H1 (cell line): ENCODE data around the gene CDKN1A. TPM values are rescaled to one million over a fixed set of nuclear protein-coding genes. Genes with fewer than 3 reads are reported as not detected.

Experiments used
- CTCF ChIA-PET: fragments of 300-600 bp; sonication (Branson Sonifier 250); formaldehyde crosslinking; loops from one replicate; lab custom pipeline; 2021; ENCODE audit not compliant: partially characterized antibody; lab: Charles Lee
- POLR2A ChIA-PET: fragments of 300-600 bp; sonication (Branson Sonifier 250); formaldehyde crosslinking; loops from one replicate; lab custom pipeline; 2021; ENCODE audit warnings: inconsistent platforms; ENCODE audit not compliant: partially characterized antibody; lab: Charles Lee
- DNase-seq, 2 experiments: peaks; one replicate each; pipeline versions ENCODE4 v3.0.0 to v3.0.0-alpha.2; 2010 to 2022; ENCODE audit warnings: low spot score in 2 of 2, low read depth in 1 of 2, mixed read lengths in 1 of 2
- FAIRE-seq: peaks from 2 replicates; lab custom pipeline; 2011; peaks lifted over from hg19 to GRCh38; lab: Jason Lieb, UNC
- H2AFZ ChIP-seq: 2 replicates; pipeline ENCODE4 v1.8.1; 2012; ENCODE audit warnings: low read length, inconsistent platforms
- H2AK5ac ChIP-seq: 2 replicates; pipeline ENCODE4 v1.6.1; 2013; ENCODE audit warnings: low read depth, low read length
- H2BK120ac ChIP-seq: replicated peaks from 2 replicates; pipeline ENCODE3; 2013; ENCODE audit warnings: low read depth, low read length, inconsistent platforms
- H2BK12ac ChIP-seq: 2 replicates; pipeline ENCODE4 v1.6.1; 2013; ENCODE audit warnings: low read depth, low read length
- H2BK15ac ChIP-seq: 2 replicates; pipeline ENCODE4 v1.6.1; 2013; ENCODE audit warnings: low read length
- H2BK20ac ChIP-seq: 2 replicates; pipeline ENCODE4 v1.6.1; 2013; ENCODE audit warnings: low read length
- H2BK5ac ChIP-seq: 2 replicates; pipeline ENCODE4 v1.6.1; 2013; ENCODE audit warnings: low read depth, low read length
- H3K14ac ChIP-seq: 2 replicates; pipeline ENCODE4 v1.6.1; 2013; ENCODE audit warnings: inconsistent platforms; ENCODE audit not compliant: insufficient read length
- H3K18ac ChIP-seq: 2 replicates; pipeline ENCODE4 v1.6.1; 2013; ENCODE audit warnings: low read length; ENCODE audit errors: extremely low read depth
- H3K23ac ChIP-seq: 2 replicates; pipeline ENCODE4 v1.6.1; 2013; ENCODE audit warnings: inconsistent platforms; ENCODE audit not compliant: insufficient read length
- H3K23me2 ChIP-seq: 2 replicates; pipeline ENCODE4 v1.6.1; 2013; ENCODE audit warnings: low read depth, low read length
- H3K27ac ChIP-seq: 2 replicates; pipeline ENCODE4 v1.6.1; 2011; ENCODE audit warnings: low read depth, low read length, inconsistent platforms
- H3K27me3 ChIP-seq, 4 experiments: replicated peaks in 1 of 4; 1 replicate in 1 of 4; 2 replicates in 3 of 4; pipeline versions ENCODE4 v1.6.1 to v1.8.1; 2011 to 2013; ENCODE audit warnings: low read length in 3 of 4, mild to moderate bottlenecking in 3 of 4, inconsistent platforms in 2 of 4, mixed read lengths in 2 of 4, moderate library complexity in 1 of 4; ENCODE audit not compliant: control insufficient read depth in 3 of 4, insufficient read depth in 3 of 4; ENCODE audit errors: extremely low read depth in 1 of 4
- H3K36me3 ChIP-seq, 4 experiments: 2 replicates each; pipeline versions ENCODE4 v1.6.1 to v1.8.1; 2011 to 2013; ENCODE audit warnings: mild to moderate bottlenecking in 4 of 4, low read length in 3 of 4, moderate library complexity in 2 of 4, control low read depth in 1 of 4, inconsistent platforms in 1 of 4; ENCODE audit not compliant: insufficient read depth in 4 of 4, control insufficient read depth in 2 of 4
- H3K4ac ChIP-seq: replicated peaks from 2 replicates; pipeline ENCODE3; 2013; ENCODE audit warnings: low read length, low read depth, mixed read lengths, inconsistent platforms; ENCODE audit not compliant: insufficient read length
- H3K4me1 ChIP-seq, 4 experiments: replicated peaks in 1 of 4; 1 replicate in 1 of 4; 2 replicates in 3 of 4; pipeline versions ENCODE4 v1.6.1 to v1.8.1; 2011 to 2013; ENCODE audit warnings: low read length in 3 of 4, inconsistent platforms in 2 of 4, mixed read lengths in 1 of 4; ENCODE audit not compliant: insufficient read depth in 4 of 4, control insufficient read depth in 3 of 4
- H3K4me2 ChIP-seq, 2 experiments: 2 replicates each; pipeline versions ENCODE4 v1.6.1 to v1.8.1; 2011 to 2013; ENCODE audit warnings: low read depth in 2 of 2, low read length in 2 of 2, control low read depth in 1 of 2, inconsistent platforms in 1 of 2, mild to moderate bottlenecking in 1 of 2; ENCODE audit not compliant: insufficient read depth in 1 of 2
- H3K4me3 ChIP-seq, 4 experiments: fragments of 200-600, 300-600 bp in 1 of 4; sonication (generic), shearing (Covaris generic), sonication (Bioruptor Twin) in 1 of 4; 2 replicates each; pipeline versions ENCODE4 v1.5.1 to v1.8.1; 2011 to 2016; ENCODE audit warnings: low read length in 4 of 4, low read depth in 3 of 4, control low read depth in 2 of 4, inconsistent platforms in 2 of 4, mild to moderate bottlenecking in 2 of 4, mixed read lengths in 1 of 4, moderate library complexity in 1 of 4; ENCODE audit not compliant: insufficient read depth in 2 of 4; ENCODE audit errors: extremely low read depth in 1 of 4
- H3K56ac ChIP-seq: replicated peaks from 2 replicates; pipeline ENCODE3; 2013; ENCODE audit warnings: low read depth, mild to moderate bottlenecking, mixed read lengths, low read length, inconsistent platforms; ENCODE audit not compliant: insufficient read length
- H3K79me1 ChIP-seq: 2 replicates; pipeline ENCODE4 v1.6.1; 2013; ENCODE audit warnings: low read depth, low read length, control low read depth
- H3K79me2 ChIP-seq, 2 experiments: 2 replicates each; pipeline versions ENCODE4 v1.6.1 to v1.8.1; 2012 to 2013; ENCODE audit warnings: low read length in 2 of 2, mild to moderate bottlenecking in 2 of 2, inconsistent platforms in 1 of 2; ENCODE audit not compliant: insufficient read depth in 2 of 2, control insufficient read depth in 1 of 2
- H3K9ac ChIP-seq, 4 experiments: replicated peaks in 1 of 4; 1 replicate in 1 of 4; 2 replicates in 3 of 4; pipeline versions ENCODE4 v1.6.1 to v1.8.1; 2011 to 2013; ENCODE audit warnings: low read depth in 3 of 4, low read length in 3 of 4, control low read depth in 2 of 4, mild to moderate bottlenecking in 2 of 4, moderate library complexity in 2 of 4, inconsistent platforms in 1 of 4; ENCODE audit errors: extremely low read depth in 1 of 4
- H3K9me3 ChIP-seq, 2 experiments: 2 replicates each; pipeline versions ENCODE4 v1.6.1 to v1.8.1; 2012 to 2013; ENCODE audit warnings: mild to moderate bottlenecking in 2 of 2, moderate library complexity in 2 of 2, control low read depth in 1 of 2, inconsistent platforms in 1 of 2, low read depth in 1 of 2, low read length in 1 of 2, mixed read lengths in 1 of 2; ENCODE audit not compliant: insufficient read depth in 2 of 2
- H4K20me1 ChIP-seq, 2 experiments: replicated peaks in 1 of 2; 2 replicates each; pipeline versions ENCODE3 to v1.8.1; 2011 to 2013; ENCODE audit warnings: inconsistent platforms in 2 of 2, low read length in 2 of 2, mild to moderate bottlenecking in 1 of 2; ENCODE audit not compliant: insufficient read depth in 2 of 2, control insufficient read depth in 1 of 2
- H4K5ac ChIP-seq: 2 replicates; pipeline ENCODE4 v1.6.1; 2013; ENCODE audit warnings: low read length, low read depth, mixed read lengths, inconsistent platforms; ENCODE audit not compliant: insufficient read length
- H4K8ac ChIP-seq: 2 replicates; pipeline ENCODE4 v1.8.0; 2013; ENCODE audit warnings: mild to moderate bottlenecking, moderate library complexity, low read length, inconsistent platforms; ENCODE audit not compliant: insufficient read depth; ENCODE audit errors: extremely low read depth
- H4K91ac ChIP-seq: replicated peaks from 2 replicates; pipeline ENCODE3; 2013; ENCODE audit warnings: low read length, mixed read lengths, inconsistent platforms; ENCODE audit not compliant: insufficient read length
- CREB1 ChIP-seq: IDR thresholded peaks from 2 replicates; pipeline ENCODE4 v1.6.1; 2012; ENCODE audit warnings: inconsistent platforms
- EGR1 ChIP-seq: IDR thresholded peaks from 2 replicates; pipeline ENCODE4 v1.6.1; 2011; ENCODE audit warnings: low read depth, low read length, borderline replicate concordance
- GTF2F1 ChIP-seq: IDR thresholded peaks from 2 replicates; pipeline ENCODE4 v1.6.1; 2012; ENCODE audit warnings: low read depth, low read length, improper control_type of control experiment, borderline replicate concordance
- KDM4A ChIP-seq: IDR thresholded peaks from one replicate; pipeline ENCODE4 v1.7.1; 2012; ENCODE audit warnings: low read depth, mild to moderate bottlenecking, moderate library complexity, low read length, inconsistent platforms; ENCODE audit not compliant: severe bottlenecking
- KDM5A ChIP-seq: fragments of 200-600 bp; IDR thresholded peaks from 2 replicates; pipeline ENCODE4 v1.7.1; 2012; ENCODE audit warnings: mild to moderate bottlenecking, low read length, inconsistent platforms, mixed read lengths
- MAFK ChIP-seq: IDR thresholded peaks from 2 replicates; pipeline ENCODE4 v1.6.1; 2012; ENCODE audit warnings: low read depth, mild to moderate bottlenecking, improper control_type of control experiment, low read length
- RAD21 ChIP-seq, 2 experiments: IDR thresholded peaks in 1 of 2; conservative IDR thresholded peaks in 1 of 2; 2 replicates each; pipeline ENCODE4 v1.6.1; 2011; ENCODE audit warnings: low read depth in 2 of 2, low read length in 2 of 2, improper control_type of control experiment in 1 of 2, inconsistent platforms in 1 of 2, mild to moderate bottlenecking in 1 of 2, moderate library complexity in 1 of 2
- RNF2 ChIP-seq: fragments of 200-900, 300-1000 bp; sonication (generic); IDR thresholded peaks from 2 replicates; pipeline ENCODE4 v1.7.1; 2016; ENCODE audit warnings: borderline replicate concordance, low read depth, mild to moderate bottlenecking, antibody characterized with exemption, low read length; ENCODE audit not compliant: poor library complexity, severe bottlenecking; ENCODE audit errors: missing control alignments
- SP2 ChIP-seq: IDR thresholded peaks from 2 replicates; pipeline ENCODE4 v1.6.1; 2012; ENCODE audit warnings: mild to moderate bottlenecking, low read length, inconsistent platforms
- SP4 ChIP-seq: IDR thresholded peaks from 2 replicates; pipeline ENCODE4 v1.6.1; 2012; ENCODE audit warnings: low read length, inconsistent platforms
- SRF ChIP-seq: IDR thresholded peaks from 2 replicates; pipeline ENCODE4 v1.6.1; 2011; ENCODE audit warnings: mild to moderate bottlenecking, low read depth, low read length, moderate library complexity
- WGBS, 2 experiments: shearing (Covaris generic) in 1 of 2; methylation state at CpG; one replicate each; pipeline versions ENCODE4 v1.1.6 to v1.1.7; 2013 to 2015; ENCODE audit warnings: low lambda C conversion rate in 2 of 2, mixed read lengths in 2 of 2, inconsistent platforms in 1 of 2, low coverage in 1 of 2, missing lambda C conversion rate in 1 of 2; ENCODE audit not compliant: insufficient replicate concordance in 2 of 2, insufficient coverage in 1 of 2, insufficient read length in 1 of 2; ENCODE audit errors: extremely low coverage in 1 of 2, missing lambda C conversion rate in 1 of 2; 5-methylcytosine and 5-hydroxymethylcytosine counted together
- polyA plus RNA-seq, 7 experiments: library from polyadenylated mRNA; depleted of rRNA in 3 of 7; stranded (reverse) in 5 of 7; unstranded in 2 of 7; fragments of >200 nt in 5 of 7; fragments of 200-250 nt in 2 of 7; gene quantifications; 1 replicate in 5 of 7; 2 replicates in 1 of 7; 4 replicates in 1 of 7; pipeline versions ENCODE4 v1.2.1 to v1.2.3, GENCODE V29; 2011 to 2013; ENCODE audit warnings: missing spikeins in 2 of 7, mixed read lengths in 2 of 7
- total RNA-seq: library from RNA; stranded (reverse); fragmentation: NEBNext Ultra II Directional; extraction: Animal tissue kit (Norgen Biotek cat#: 25700); gene quantifications from 2 replicates; pipeline ENCODE4 v1.2.1, GENCODE V29; 2021
- TF ChIP-seq, protein P1 (sequence below): IDR thresholded peaks from 2 replicates; pipeline ENCODE4 v1.6.1; 2011; ENCODE audit warnings: low read depth, mild to moderate bottlenecking, low read length; ENCODE audit not compliant: insufficient read depth

CDKN1A gene
- total and polyA plus RNA-seq, 2 of the 8 experiments (the other 6 are each of a cell fraction or from before 2014, with no cell fraction given), result 15.2 to 36.0 TPM

DNA sequence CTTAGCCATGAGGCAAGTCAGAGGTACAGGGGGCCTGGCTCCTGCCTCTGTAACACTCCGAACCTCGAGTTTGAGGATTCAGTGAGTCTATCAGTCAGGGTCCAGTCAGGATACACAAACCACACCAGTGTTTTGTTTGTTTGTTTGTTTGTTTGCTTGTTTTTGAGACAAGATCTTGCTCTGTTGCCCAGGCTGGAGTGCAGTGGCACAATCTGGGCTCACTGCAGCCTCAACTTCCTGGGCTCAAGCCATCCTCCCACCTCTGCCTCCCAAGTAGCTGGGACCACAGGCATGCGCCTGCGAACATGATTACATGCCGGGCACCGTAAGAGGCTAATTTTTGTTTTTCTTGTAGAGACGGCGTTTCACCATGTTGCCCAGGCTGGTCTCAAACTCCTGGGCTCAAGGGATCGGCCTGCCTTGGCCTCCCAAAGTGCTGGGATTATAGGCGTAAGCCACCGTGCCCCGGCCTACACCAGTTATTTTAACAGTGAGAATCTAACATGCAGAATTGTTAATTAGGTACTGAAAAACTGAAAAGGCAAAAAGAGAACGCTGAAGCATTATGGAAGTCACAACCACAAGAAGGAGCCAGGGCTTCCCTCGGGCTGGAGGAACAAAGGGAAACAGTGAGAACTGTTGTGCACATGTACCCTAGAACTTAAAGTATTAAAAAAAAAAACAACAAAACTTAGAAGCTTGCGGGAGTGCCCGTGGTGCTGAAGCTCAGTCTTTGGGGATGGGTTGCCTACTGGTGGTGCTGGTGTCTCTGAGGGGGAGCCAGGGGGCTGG lies 44.0 kb upstream of the CDKN1A start:
- Histone ChIP-seq H3K23me2 (no peaks in the 10 kb centered on the region), H3K36me3 (no peaks in the 10 kb centered on the region), H2BK12ac (no peak overlapping the region), H3K9ac (no peak overlapping the region), H3K27ac (no peak overlapping the region), H3K56ac (no peak overlapping the region), H4K20me1 (no peaks in the 10 kb centered on the region), H2AFZ (no peak overlapping the region), H2BK120ac (no peak overlapping the region), H2BK5ac (no peak overlapping the region), H4K91ac (no peak overlapping the region), H3K4ac (no peak overlapping the region), H3K27me3 (no peaks in the 10 kb centered on the region), H2AK5ac (no peak overlapping the region), H3K79me1 (no peaks in the 10 kb centered on the region), H3K14ac (no peak overlapping the region)
- no peak for FAIRE-seq
- POLR2A ChIA-PET, result interaction anchor here (1.3 kb wide), 1 partner anchor 48 kb away, joined by 3 read pairs; no protein-coding TSS in a partner anchor
- WGBS, 2 experiments, result 85% methylated on average over 16 of the region's 16 CpGs; no CpG with 5 or more reads in 1 of the 2 experiments
- CTCF ChIA-PET, result interaction anchor here (0.7 kb wide), 1 partner anchor 56 kb away, joined by 4 read pairs; no protein-coding TSS in a partner anchor
- TF ChIP-seq MAFK, result no peak
- TF ChIP-seq RNF2, result no peak
- no peak for TF ChIP-seq CREB1
- TF ChIP-seq SP4, result no peak
- no peak for TF ChIP-seq RAD21 (IDR thresholded peaks at IDR 0.05 in 1 of 2, conservative IDR thresholded peaks at IDR 0.05 in 1 of 2; ENCODE audit: low read depth in 2 of 2, low read length in 2 of 2)
- no peak for TF ChIP-seq SRF
- TF ChIP-seq GTF2F1, result no peak
- TF ChIP-seq, protein P1, sequence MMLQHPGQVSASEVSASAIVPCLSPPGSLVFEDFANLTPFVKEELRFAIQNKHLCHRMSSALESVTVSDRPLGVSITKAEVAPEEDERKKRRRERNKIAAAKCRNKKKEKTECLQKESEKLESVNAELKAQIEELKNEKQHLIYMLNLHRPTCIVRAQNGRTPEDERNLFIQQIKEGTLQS, result no peak
- no peak for TF ChIP-seq EGR1
- no peak for TF ChIP-seq KDM4A
- TF ChIP-seq SP2, result no peak
- no peak for TF ChIP-seq KDM5A
- TF ChIP-seq, all 59 proteins: peak for 0
- Histone ChIP-seq H2BK20ac (peak overlapping the region; percentile 61; the same call in 1 of the 2 replicates), H4K8ac (no peak overlapping the region), H3K18ac (no peak overlapping the region), H4K5ac (no peak overlapping the region), H3K79me2 (no peaks in the 10 kb centered on the region), H3K23ac (no peak overlapping the region), H3K9me3 (no peaks in the 10 kb centered on the region), H3K4me1 (peaks cover 0 to 4% (median 1%) of the 10 kb centered on the region in 4 experiments; a peak in 2 of 7 replicates), H3K4me3 (no peak overlapping the region), H3K4me2 (no peak overlapping the region), H2BK15ac (no peak overlapping the region)
- DNase-seq, result no peak
